ENCODE measurements around the gene DUOX2.

DUOX2 gene

DNA sequence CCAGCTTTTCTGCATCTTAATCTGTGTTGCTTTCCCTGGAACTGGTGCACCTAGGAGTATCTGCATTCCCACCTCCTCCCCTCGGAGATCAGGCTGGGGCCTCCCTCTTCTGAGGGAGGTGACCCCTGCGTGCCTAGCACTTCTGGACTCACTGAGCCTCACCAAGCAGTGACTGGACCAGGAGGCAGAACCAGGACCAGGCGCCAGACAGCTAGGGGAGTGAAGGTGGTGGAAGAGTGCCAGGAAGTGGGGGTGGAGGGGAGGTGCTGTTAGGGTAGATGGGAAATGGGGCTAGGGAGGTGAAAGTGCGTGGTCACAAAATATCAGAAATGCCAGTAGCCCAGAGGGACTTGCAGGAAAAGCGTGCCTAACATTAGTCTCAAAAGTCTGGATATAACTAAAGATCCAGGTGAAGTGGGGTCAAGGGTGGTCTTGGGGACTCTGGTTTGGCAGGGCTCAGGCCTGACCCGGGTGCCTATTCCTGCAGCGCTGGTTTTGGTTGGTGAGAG lies 1.4 kb upstream of the DUOX2 start:
- TF ChIP-seq, protein P1, sequence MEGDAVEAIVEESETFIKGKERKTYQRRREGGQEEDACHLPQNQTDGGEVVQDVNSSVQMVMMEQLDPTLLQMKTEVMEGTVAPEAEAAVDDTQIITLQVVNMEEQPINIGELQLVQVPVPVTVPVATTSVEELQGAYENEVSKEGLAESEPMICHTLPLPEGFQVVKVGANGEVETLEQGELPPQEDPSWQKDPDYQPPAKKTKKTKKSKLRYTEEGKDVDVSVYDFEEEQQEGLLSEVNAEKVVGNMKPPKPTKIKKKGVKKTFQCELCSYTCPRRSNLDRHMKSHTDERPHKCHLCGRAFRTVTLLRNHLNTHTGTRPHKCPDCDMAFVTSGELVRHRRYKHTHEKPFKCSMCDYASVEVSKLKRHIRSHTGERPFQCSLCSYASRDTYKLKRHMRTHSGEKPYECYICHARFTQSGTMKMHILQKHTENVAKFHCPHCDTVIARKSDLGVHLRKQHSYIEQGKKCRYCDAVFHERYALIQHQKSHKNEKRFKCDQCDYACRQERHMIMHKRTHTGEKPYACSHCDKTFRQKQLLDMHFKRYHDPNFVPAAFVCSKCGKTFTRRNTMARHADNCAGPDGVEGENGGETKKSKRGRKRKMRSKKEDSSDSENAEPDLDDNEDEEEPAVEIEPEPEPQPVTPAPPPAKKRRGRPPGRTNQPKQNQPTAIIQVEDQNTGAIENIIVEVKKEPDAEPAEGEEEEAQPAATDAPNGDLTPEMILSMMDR (IDR thresholded peaks at IDR 0.05; ENCODE audit: low read depth, low read length, missing control alignments), result no peak
- H3K4me3 ChIP-seq (replicated peaks; ENCODE audit: low read depth, low read length), result no peak overlapping the region
- no peak for DNase-seq (ENCODE audit: extremely low read depth, low read depth)

DNA sequence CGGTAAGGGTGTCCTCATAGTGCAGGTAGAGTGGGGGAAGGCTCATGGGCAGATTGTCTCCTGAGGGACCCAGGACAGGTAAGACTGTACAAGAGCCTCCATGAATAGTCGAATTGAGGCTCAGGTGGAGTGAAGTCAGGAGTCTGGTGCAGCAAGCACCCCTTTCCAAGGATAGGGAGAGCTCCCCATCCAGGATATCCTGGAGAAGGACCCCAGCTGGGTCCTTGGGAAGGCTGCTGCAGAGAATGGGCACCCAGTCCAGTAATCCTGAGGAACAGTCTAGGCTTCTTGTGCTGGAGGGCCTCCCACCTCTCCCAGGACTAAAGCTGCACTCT lies 746 bp upstream of the DUOX2 start:
- H3K4me3 ChIP-seq (replicated peaks; ENCODE audit: low read depth, low read length), result no peak overlapping the region
- TF ChIP-seq, protein P1 (IDR thresholded peaks at IDR 0.05; ENCODE audit: low read depth, low read length, missing control alignments), result no peak
- DNase-seq (ENCODE audit: extremely low read depth, low read depth), result no peak

DNA sequence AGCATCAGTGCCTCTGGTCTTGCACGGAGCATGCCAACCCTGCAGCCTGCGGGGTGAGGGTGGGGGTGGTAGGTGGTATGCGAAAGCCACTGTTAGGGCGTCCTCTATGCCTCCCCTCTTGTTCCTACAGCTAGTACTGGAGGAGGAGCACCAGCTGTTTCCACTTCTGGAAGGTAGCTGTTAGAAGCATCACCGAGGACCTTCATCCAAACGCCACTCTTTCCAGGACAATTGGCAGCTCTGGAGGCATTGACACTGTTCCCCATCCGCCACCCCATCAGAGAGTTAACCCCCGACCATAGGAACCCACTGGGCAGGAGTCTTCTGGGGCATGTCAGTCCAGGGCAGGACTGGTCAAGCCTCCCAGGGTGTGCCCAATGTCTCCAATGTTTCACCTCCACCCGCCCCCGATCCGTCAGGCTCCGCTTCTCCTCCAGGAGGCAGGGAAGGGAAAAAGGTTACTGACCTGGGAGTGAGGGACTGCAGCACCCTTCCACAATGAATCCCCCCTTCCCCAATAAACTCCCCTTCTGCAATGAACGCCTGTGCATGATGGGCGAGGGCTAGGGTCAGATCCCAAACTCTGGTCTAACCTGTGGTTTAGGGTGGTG lies 487 bp downstream of the DUOX2 start:
- no peak for DNase-seq (ENCODE audit: extremely low read depth, low read depth)
- no peak overlapping the region for H3K4me3 ChIP-seq (replicated peaks; ENCODE audit: low read depth, low read length)
- TF ChIP-seq, protein P1 (IDR thresholded peaks at IDR 0.05; ENCODE audit: low read depth, low read length, missing control alignments), result no peak

DNA sequence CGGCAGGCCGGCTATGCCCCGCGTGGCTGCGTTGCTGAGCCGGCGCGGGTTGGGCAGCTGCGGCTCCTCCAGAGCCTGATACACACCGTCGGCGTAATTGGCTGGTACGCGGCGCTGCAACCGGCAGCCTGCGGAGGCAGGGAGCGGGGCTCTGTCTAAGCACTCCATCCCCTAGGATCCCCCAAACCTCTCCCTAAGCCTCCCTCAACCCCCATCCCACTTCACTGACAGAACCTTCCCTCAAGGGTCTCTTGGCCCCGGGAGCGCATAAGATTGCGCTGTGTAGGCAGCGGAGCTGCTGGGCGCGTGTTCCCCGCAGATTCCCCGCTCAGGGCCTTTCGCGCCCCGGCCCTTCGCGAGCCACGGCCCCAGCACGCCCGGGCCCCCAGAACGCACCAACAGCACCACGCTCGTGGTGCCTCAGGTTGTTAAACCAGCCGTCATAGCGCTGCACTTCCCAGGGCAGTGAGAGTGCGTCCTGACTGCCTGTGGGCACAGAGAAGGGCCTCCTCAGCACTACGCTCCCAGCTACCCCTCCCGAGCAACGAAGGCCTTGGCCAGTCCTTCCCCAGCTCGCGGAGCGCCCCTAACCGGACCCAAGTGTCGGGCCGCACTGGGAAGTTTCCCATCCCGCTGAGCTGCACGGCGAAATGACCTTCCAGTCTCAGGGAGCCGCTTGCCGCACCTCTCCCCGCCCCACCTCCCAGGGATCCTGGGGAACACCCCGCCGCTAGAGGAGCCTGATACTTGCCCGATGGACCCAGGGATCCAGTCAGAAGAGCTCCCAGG lies 1.2 kb downstream of the DUOX2 start:
- DNase-seq (ENCODE audit: extremely low read depth, low read depth), result no peak
- H3K4me3 ChIP-seq (replicated peaks; ENCODE audit: low read depth, low read length), result no peak overlapping the region
- TF ChIP-seq, protein P1 (IDR thresholded peaks at IDR 0.05; ENCODE audit: low read depth, low read length, missing control alignments), result no peak

DNA sequence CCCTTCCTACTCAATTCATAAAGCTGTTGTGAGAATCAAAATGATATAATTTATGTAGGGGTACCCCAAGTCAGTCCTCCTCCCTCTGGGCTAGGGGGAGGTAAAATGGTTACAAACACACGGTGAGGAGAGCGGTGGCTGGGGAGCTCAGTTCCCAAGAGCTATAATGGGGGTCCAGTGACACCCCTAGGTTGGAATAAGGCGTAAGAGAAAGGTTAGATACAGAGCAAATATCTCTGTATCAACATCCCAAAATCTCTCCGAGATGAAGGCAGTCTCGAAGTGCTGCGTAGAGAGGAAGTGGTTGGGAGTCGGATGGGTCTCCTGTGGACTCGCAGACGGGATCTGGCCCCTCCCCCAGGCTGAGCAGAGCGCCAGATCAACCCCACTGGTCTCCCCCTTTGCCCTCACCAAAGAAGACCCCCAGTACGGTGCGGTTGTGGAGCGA lies 1.8 kb downstream of the DUOX2 start:
- TF ChIP-seq, protein P1 (IDR thresholded peaks at IDR 0.05; ENCODE audit: low read depth, low read length, missing control alignments), result no peak
- no peak for DNase-seq (ENCODE audit: extremely low read depth, low read depth)
- no peak overlapping the region for H3K4me3 ChIP-seq (replicated peaks; ENCODE audit: low read depth, low read length)

DNA sequence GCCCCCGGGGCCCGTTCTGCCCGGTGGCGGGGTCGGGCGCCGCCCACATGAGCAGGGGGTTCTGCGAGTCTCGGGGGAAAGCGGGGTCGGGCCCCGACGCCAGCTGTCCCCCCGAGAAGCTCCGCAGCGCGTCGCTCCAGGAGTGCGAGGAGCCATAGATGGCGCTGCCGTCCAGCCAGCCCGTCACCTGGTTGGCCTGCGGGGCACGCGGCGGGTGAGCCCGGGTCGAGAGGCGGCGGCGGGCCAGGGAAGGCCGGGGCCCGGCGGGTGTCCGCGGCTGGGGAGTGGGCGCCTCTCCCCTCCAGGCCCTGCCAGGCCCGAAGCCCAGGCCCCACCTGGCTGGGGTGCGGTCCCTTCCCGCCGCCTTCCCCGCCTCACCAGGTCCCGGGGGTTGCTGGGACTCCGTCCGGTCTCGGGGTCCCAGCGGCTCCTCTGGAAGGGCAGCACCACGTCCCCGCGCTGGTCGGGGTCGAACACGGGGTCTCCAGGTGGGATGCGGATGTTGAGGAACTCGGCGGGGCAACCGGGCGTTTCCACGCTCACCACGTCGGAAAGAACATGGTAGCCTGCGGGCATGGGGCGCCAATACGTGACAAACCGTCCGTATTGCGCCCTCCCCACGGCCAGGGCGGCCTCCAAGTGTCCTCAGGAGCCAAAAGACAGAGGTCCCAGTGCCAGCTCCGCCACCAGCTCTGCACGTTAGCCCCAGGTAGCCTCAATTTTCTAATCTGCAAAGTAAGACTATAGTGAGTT lies 2.4 kb downstream of the DUOX2 start:
- TF ChIP-seq, protein P1 (IDR thresholded peaks at IDR 0.05; ENCODE audit: low read depth, low read length, missing control alignments), result no peak
- H3K4me3 ChIP-seq (replicated peaks; ENCODE audit: low read depth, low read length), result no peak overlapping the region
- DNase-seq (ENCODE audit: extremely low read depth, low read depth), result no peak

All from HFF-Myc (cell line).